Nephron (organoid): ENCODE measurements around the gene ASAP2.

Experiments used
- H3K27ac Mint-ChIP-seq, 3 experiments: 2 replicates each; pipeline ENCODE4 v1.8.0; 2020; ENCODE audit warnings: mixed read lengths in 3 of 3, mild to moderate bottlenecking in 2 of 3, moderate library complexity in 1 of 3
- H3K27me3 Mint-ChIP-seq: 2 replicates; pipeline ENCODE4 v1.8.0; 2021; ENCODE audit warnings: low read depth, mild to moderate bottlenecking, moderate library complexity, mixed read lengths
- H3K36me3 Mint-ChIP-seq: 2 replicates; pipeline ENCODE4 v1.8.0; 2020; ENCODE audit warnings: low read depth, mixed read lengths
- H3K4me1 Mint-ChIP-seq: 2 replicates; pipeline ENCODE4 v1.8.0; 2020; ENCODE audit warnings: mixed read lengths
- H3K4me3 Mint-ChIP-seq, 3 experiments: 2 replicates each; pipeline ENCODE4 v1.8.0; 2020; ENCODE audit warnings: mild to moderate bottlenecking in 3 of 3, mixed read lengths in 3 of 3, moderate library complexity in 2 of 3
- H3K9me3 Mint-ChIP-seq: 2 replicates; pipeline ENCODE4 v1.8.0; 2020; ENCODE audit warnings: mixed read lengths
- CTCF ChIP-seq, 3 experiments: fragments of 200-600 bp; sonication (generic); IDR thresholded peaks; one replicate each; pipeline ENCODE4 v1.5.0; 2021; ENCODE audit warnings: antibody characterized with exemption in 3 of 3; ENCODE audit not compliant: unreplicated experiment in 3 of 3

Gene ASAP2

GRCh38 chr2:9347411-9347881, 140.8 kb downstream of the ASAP2 start:
- H3K27me3 Mint-ChIP-seq = no peaks in the 10 kb centered on the region
- peak overlapping the region in 1 of 3 experiments; percentile 37 for H3K27ac Mint-ChIP-seq
- TF ChIP-seq CTCF (IDR thresholded peaks at IDR 0.05; ENCODE audit: unreplicated experiment in 3 of 3) = no peak

GRCh38 chr2:9354318-9354717, 147.7 kb downstream of the ASAP2 start:
- H3K27ac Mint-ChIP-seq = no peak overlapping the region
- peaks cover 76% of the 10 kb centered on the region for H3K36me3 Mint-ChIP-seq
- H3K27me3 Mint-ChIP-seq = no peaks in the 10 kb centered on the region
- no peak for TF ChIP-seq CTCF (IDR thresholded peaks at IDR 0.05; ENCODE audit: unreplicated experiment in 3 of 3)
- H3K4me3 Mint-ChIP-seq = no peak overlapping the region
- no peaks in the 10 kb centered on the region for H3K4me1 Mint-ChIP-seq
- H3K9me3 Mint-ChIP-seq = no peaks in the 10 kb centered on the region

More at GRCh38 chr2:9347411-9347881, 140.8 kb downstream of the ASAP2 start:
- Mint-ChIP-seq H3K4me3 (no peak overlapping the region), H3K36me3 (peaks cover 65% of the 10 kb centered on the region), H3K9me3 (no peaks in the 10 kb centered on the region), H3K4me1 (no peaks in the 10 kb centered on the region)

- H3K4me3 Mint-ChIP-seq = no peak overlapping the region
Observed at GRCh38 chr2:9355270-9355669, 148.7 kb downstream of the ASAP2 start.

GRCh38 chr2:9355716-9356115, 149.1 kb downstream of the ASAP2 start:
- Mint-ChIP-seq H3K4me3 (no peak overlapping the region), H3K36me3 (peaks cover 77% of the 10 kb centered on the region), H3K9me3 (no peaks in the 10 kb centered on the region), H3K27me3 (no peaks in the 10 kb centered on the region), H3K27ac (peak overlapping the region in 2 of 3 experiments; percentile 14 to 49), H3K4me1 (no peaks in the 10 kb centered on the region)
- TF ChIP-seq CTCF (IDR thresholded peaks at IDR 0.05; ENCODE audit: unreplicated experiment in 3 of 3) = no peak

More at GRCh38 chr2:9355270-9355669, 148.7 kb downstream of the ASAP2 start:
- H3K36me3 Mint-ChIP-seq = peaks cover 78% of the 10 kb centered on the region
- no peaks in the 10 kb centered on the region for H3K4me1 Mint-ChIP-seq
- TF ChIP-seq CTCF (IDR thresholded peaks at IDR 0.05; ENCODE audit: unreplicated experiment in 3 of 3) = no peak
- no peaks in the 10 kb centered on the region for H3K9me3 Mint-ChIP-seq
- no peaks in the 10 kb centered on the region for H3K27me3 Mint-ChIP-seq
- H3K27ac Mint-ChIP-seq = peak overlapping the region in 1 of 3 experiments; percentile 72

GRCh38 chr2:9356261-9356660, 149.6 kb downstream of the ASAP2 start:
- H3K27ac Mint-ChIP-seq = peak overlapping the region in 2 of 3 experiments; percentile 14 to 49
- no peak overlapping the region for H3K4me3 Mint-ChIP-seq
- H3K9me3 Mint-ChIP-seq = no peaks in the 10 kb centered on the region
- TF ChIP-seq CTCF (IDR thresholded peaks at IDR 0.05; ENCODE audit: unreplicated experiment in 3 of 3) = no peak
- H3K27me3 Mint-ChIP-seq = no peaks in the 10 kb centered on the region
- H3K36me3 Mint-ChIP-seq = peaks cover 76% of the 10 kb centered on the region
- H3K4me1 Mint-ChIP-seq = no peaks in the 10 kb centered on the region

GRCh38 chr2:9358846-9359245, 152.2 kb downstream of the ASAP2 start:
- TF ChIP-seq CTCF (IDR thresholded peaks at IDR 0.05; ENCODE audit: unreplicated experiment in 3 of 3) = no peak
- Mint-ChIP-seq H3K27me3 (no peaks in the 10 kb centered on the region), H3K9me3 (no peaks in the 10 kb centered on the region), H3K36me3 (peaks cover 74% of the 10 kb centered on the region), H3K4me3 (no peak overlapping the region), H3K4me1 (no peaks in the 10 kb centered on the region), H3K27ac (no peak overlapping the region)
